Hepatocyte (in vitro differentiated cells): ENCODE data around the gene RUNDC1. TPM values are rescaled to one million over a fixed set of nuclear protein-coding genes. Genes with fewer than 3 reads are reported as not detected.

Experiments used
- DNase-seq: peaks from one replicate; pipeline ENCODE4 v3.0.0-alpha.2; 2016; ENCODE audit warnings: low spot score
- H2AFZ ChIP-seq: fragments of 200-600 bp; sonication (generic); 2 replicates; pipeline ENCODE4 v1.6.0; 2016; ENCODE audit warnings: antibody characterized with exemption, mild to moderate bottlenecking
- H3K27ac ChIP-seq: fragments of 200-600 bp; sonication (generic); 2 replicates; pipeline ENCODE4 v1.5.1; 2016; ENCODE audit warnings: mild to moderate bottlenecking
- H3K27me3 ChIP-seq: fragments of 200-600 bp; sonication (generic); 2 replicates; pipeline ENCODE4 v1.6.1; 2016
- H3K36me3 ChIP-seq: fragments of 200-600 bp; sonication (generic); replicated peaks from 2 replicates; pipeline ENCODE4 v1.5.1; 2016; ENCODE audit warnings: low read depth; ENCODE audit not compliant: insufficient read depth
- H3K4me1 ChIP-seq: fragments of 200-600 bp; sonication (generic); 2 replicates; pipeline ENCODE4 v1.5.1; 2016; ENCODE audit warnings: mild to moderate bottlenecking, moderate library complexity; ENCODE audit not compliant: insufficient read depth
- H3K4me2 ChIP-seq: fragments of 200-600 bp; sonication (generic); 2 replicates; pipeline ENCODE4 v1.6.0; 2016
- H3K4me3 ChIP-seq: fragments of 200-600 bp; sonication (generic); 2 replicates; pipeline ENCODE4 v1.5.1; 2016; ENCODE audit warnings: mild to moderate bottlenecking
- H3K79me2 ChIP-seq: fragments of 200-600 bp; sonication (generic); 2 replicates; pipeline ENCODE4 v1.6.0; 2017; ENCODE audit warnings: mild to moderate bottlenecking
- H3K9me2 ChIP-seq: fragments of 200-600 bp; sonication (generic); replicated peaks from 2 replicates; pipeline ENCODE4 v1.6.0; 2017; ENCODE audit warnings: mild to moderate bottlenecking; ENCODE audit not compliant: insufficient read depth
- H3K9me3 ChIP-seq: fragments of 200-600 bp; sonication (generic); 2 replicates; pipeline ENCODE4 v1.5.1; 2016; ENCODE audit warnings: low read depth, mild to moderate bottlenecking
- H4K20me1 ChIP-seq: fragments of 200-600 bp; sonication (generic); 2 replicates; pipeline ENCODE4 v1.6.0; 2016; ENCODE audit warnings: mild to moderate bottlenecking; ENCODE audit not compliant: insufficient read depth, poor library complexity, severe bottlenecking
- EZH2 ChIP-seq: fragments of 200-600 bp; sonication (generic); IDR thresholded peaks from 2 replicates; pipeline ENCODE4 v1.6.1; 2016; ENCODE audit warnings: antibody characterized with exemption, mild to moderate bottlenecking, borderline replicate concordance
- EZH2phosphoT487 ChIP-seq: fragments of 200-600 bp; sonication (generic); IDR thresholded peaks from one replicate; pipeline ENCODE4 v1.6.1; 2018; ENCODE audit warnings: antibody characterized with exemption, mild to moderate bottlenecking, low read depth, moderate library complexity; ENCODE audit not compliant: unreplicated experiment, severe bottlenecking
- WGBS: methylation state at CpG from one replicate; pipeline ENCODE4 v1.1.6; 2016; ENCODE audit warnings: low lambda C conversion rate; ENCODE audit errors: missing lambda C conversion rate; 5-methylcytosine and 5-hydroxymethylcytosine counted together
- polyA plus RNA-seq: library from polyadenylated mRNA; unstranded; fragments of >200 nt; fragmentation: Nextera tagmentation; extraction: Ambion mirVana; gene quantifications from 2 replicates; pipeline ENCODE4 v1.2.1, GENCODE V29; 2016
- total RNA-seq: library from RNA; depleted of rRNA; stranded (reverse); fragments of >200 nt; gene quantifications from 2 replicates; pipeline ENCODE4 v1.2.3, GENCODE V29; 2014
- TF ChIP-seq, protein P1 (sequence below): fragments of 200-600 bp; sonication (generic); IDR thresholded peaks from 2 replicates; pipeline ENCODE4 v1.5.1; 2016; ENCODE audit warnings: antibody characterized with exemption, mild to moderate bottlenecking; ENCODE audit not compliant: poor library complexity

Gene RUNDC1
- total and polyA plus RNA-seq, 2 experiments from 2014 or later = 11.4 to 20.3 TPM

DNA sequence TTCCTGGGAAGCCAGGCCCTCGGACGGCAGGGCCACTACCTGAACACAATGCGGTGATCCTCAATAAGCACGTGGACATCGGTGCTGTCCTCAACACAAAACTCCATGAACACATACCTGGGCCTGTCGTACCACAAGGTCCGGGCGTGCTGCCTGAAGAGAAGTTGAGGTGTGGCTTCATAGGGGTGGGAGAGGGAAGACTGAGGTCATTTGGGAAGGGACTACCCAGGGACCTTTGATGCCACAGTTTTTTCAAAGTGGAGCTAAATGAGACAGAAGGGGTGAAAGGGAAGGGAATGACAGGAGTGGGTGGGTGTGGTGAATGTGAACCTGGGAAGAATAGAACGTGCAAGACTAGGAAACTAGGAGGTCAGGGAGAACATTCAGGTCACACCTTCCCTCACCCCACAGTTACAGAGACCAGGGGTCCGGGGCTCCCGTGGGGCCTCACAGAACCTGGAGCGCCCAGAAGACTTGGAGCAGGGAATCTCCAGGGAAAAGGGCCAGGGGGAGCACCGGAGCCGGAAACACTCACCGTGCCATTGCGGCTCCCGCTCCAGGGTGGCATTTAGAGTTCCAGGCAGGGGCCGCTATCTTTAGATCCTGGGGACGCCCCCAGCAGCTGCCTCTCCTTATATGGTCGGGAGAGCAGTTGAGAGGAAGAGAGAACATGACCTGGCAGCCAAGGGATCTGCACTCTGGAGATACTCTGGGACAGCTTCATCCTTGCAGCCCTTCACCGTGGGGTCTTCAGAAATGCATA lies 673 bp upstream of the RUNDC1 start, which contains the start of gene PTGES3L:
Gene PTGES3L, minus strand, starts transcription at position 570 of the 763 bp plus-strand sequence. Its CDS starts 27 bp downstream, at position 543.
- no peak for TF ChIP-seq EZH2phosphoT487
- TF ChIP-seq EZH2 = no peak
- TF ChIP-seq, protein P1, sequence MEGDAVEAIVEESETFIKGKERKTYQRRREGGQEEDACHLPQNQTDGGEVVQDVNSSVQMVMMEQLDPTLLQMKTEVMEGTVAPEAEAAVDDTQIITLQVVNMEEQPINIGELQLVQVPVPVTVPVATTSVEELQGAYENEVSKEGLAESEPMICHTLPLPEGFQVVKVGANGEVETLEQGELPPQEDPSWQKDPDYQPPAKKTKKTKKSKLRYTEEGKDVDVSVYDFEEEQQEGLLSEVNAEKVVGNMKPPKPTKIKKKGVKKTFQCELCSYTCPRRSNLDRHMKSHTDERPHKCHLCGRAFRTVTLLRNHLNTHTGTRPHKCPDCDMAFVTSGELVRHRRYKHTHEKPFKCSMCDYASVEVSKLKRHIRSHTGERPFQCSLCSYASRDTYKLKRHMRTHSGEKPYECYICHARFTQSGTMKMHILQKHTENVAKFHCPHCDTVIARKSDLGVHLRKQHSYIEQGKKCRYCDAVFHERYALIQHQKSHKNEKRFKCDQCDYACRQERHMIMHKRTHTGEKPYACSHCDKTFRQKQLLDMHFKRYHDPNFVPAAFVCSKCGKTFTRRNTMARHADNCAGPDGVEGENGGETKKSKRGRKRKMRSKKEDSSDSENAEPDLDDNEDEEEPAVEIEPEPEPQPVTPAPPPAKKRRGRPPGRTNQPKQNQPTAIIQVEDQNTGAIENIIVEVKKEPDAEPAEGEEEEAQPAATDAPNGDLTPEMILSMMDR = no peak
- Histone ChIP-seq H3K9me2 (no peaks in the 10 kb centered on the region), H3K4me3 (peak within 1 kb of the TSS; percentile 84), H3K4me1 (peaks cover 6% of the 10 kb centered on the region), H4K20me1 (peaks cover 5% of the 10 kb centered on the region), H3K4me2 (peak within 1 kb of the TSS; percentile 91), H3K27me3 (no peaks in the 10 kb centered on the region), H3K9me3 (no peaks in the 10 kb centered on the region), H3K79me2 (peaks cover 39% of the 10 kb centered on the region), H3K27ac (peak within 1 kb of the TSS; percentile 96), H3K36me3 (no peaks in the 10 kb centered on the region), H2AFZ (peak within 1 kb of the TSS; percentile 88)
- WGBS = 38% methylated on average over 21 of the region's 21 CpGs
- peak; percentile 71 for DNase-seq

DNA sequence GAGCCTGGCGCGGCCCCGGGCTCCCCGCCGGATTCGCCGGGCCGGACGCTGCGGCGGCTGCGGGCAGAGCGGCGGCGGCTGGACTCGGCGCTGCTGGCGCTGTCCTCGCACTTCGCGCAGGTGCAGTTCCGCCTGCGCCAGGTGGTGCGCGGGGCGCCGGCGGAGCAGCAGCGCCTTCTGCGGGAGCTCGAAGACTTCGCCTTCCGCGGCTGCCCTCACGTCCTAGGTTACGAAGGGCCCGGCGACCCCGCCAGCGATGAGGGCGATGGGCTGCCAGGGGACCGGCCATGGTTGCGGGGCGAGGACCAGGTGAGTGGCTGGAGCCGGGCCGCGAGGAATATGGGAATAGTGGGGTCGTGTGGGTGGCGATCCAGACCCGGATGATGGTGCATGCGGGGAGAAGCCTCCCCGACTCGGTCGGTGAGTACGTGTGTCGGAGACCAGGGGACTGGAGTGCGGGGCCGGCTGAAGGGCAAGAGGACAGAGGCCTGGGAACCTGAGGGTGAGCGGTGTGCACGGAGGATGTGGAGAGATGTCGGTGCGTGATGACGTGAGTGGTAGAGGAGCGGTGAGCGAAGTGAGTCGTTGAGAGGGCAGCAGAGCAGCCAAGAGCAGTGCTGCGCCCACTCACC lies 517 bp downstream of the RUNDC1 start:
- WGBS = 2% methylated on average over 66 of the region's 67 CpGs
- Histone ChIP-seq H3K4me2 (peak overlapping the region; percentile 91), H2AFZ (peak overlapping the region; percentile 88), H3K9me3 (no peaks in the 10 kb centered on the region), H3K9me2 (no peaks in the 10 kb centered on the region), H3K27ac (peak overlapping the region; percentile 96), H3K4me1 (peaks cover 6% of the 10 kb centered on the region), H3K79me2 (peaks cover 46% of the 10 kb centered on the region), H3K36me3 (no peaks in the 10 kb centered on the region), H3K4me3 (peak overlapping the region; percentile 84), H3K27me3 (no peaks in the 10 kb centered on the region), H4K20me1 (peaks cover 5% of the 10 kb centered on the region)
- TF ChIP-seq EZH2 (no peak), EZH2phosphoT487 (no peak)
- TF ChIP-seq, protein P1 = peak; percentile 18
- DNase-seq = peak; percentile 82

DNA sequence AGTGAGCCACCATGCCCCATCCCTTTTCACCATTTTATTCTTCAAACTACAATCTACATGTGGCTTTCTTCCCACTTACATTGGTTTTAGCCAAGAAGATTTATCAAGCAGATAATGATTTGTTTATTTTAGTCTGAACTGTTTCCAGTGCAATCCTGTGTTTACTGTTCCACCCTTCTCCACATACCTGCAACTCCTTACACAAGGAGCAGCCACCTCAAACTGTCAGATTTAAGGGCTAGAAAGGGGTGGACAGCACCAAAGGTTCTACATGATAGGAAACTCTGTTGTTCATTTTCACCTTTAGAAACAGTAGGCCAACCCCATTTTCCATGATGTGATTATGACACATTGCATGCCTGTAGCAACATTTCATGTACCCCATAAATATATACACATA lies 1.9 kb downstream of the RUNDC1 start:
- no peak overlapping the region for H3K4me3 ChIP-seq
- TF ChIP-seq, protein P1 = no peak
- TF ChIP-seq EZH2phosphoT487 (no peak), EZH2 (no peak)

More for the DNA sequence above, 1.9 kb downstream of the RUNDC1 start:
- peaks cover 8% of the 10 kb centered on the region for H4K20me1 ChIP-seq
- H3K27me3 ChIP-seq = no peaks in the 10 kb centered on the region
- peaks cover 6% of the 10 kb centered on the region for H3K4me1 ChIP-seq
- H3K36me3 ChIP-seq = no peaks in the 10 kb centered on the region
- no peaks in the 10 kb centered on the region for H3K9me3 ChIP-seq
- peak overlapping the region; percentile 91 for H3K4me2 ChIP-seq
- no peak overlapping the region for H3K27ac ChIP-seq
- no peak overlapping the region for H2AFZ ChIP-seq
- no peaks in the 10 kb centered on the region for H3K9me2 ChIP-seq
- peaks cover 54% of the 10 kb centered on the region for H3K79me2 ChIP-seq
- no peak for DNase-seq
